ENCODE measurements around the gene CLIP2.

GRCh38 chr7:74387606-74388005 is 98.4 kb downstream of the CLIP2 start:
- TF ChIP-seq ZNF366 (tag by site-specific recombination; conservative IDR thresholded peaks at IDR 0.05) (no peak), ZNF549 (tag by site-specific recombination; IDR thresholded peaks at IDR 0.05) (no peak), ZBTB21 (tag by site-specific recombination; IDR thresholded peaks at IDR 0.05) (no peak)

All from HEK293 (cell line).